K562 (cell line): Measurements from ENCODE around the gene RSU1.

Experiments
- BACH1 ChIP-seq: fragments of 200-800 bp; sonication (Bioruptor generic); IDR thresholded peaks from 2 replicates; pipeline ENCODE4 v1.6.1; 2016; ENCODE audit warnings: missing genetic modification characterization, missing compliant biosample characterization
- BMI1 ChIP-seq: fragments of 150-350 bp; IDR thresholded peaks from 2 replicates; pipeline ENCODE4 v1.6.1; 2014; ENCODE audit warnings: low read length
- ESRRA ChIP-seq: fragments of 450-650 bp; IDR thresholded peaks from 2 replicates; pipeline ENCODE4 v1.6.1; 2014; ENCODE audit warnings: low read depth, mild to moderate bottlenecking, moderate library complexity, borderline replicate concordance
- LCOR ChIP-seq: sonication (generic); formaldehyde crosslinking; IDR thresholded peaks from 2 replicates; pipeline ENCODE4 v1.8.0; 2022; ENCODE audit warnings: mild to moderate bottlenecking, missing genetic modification reagents
- MXI1 ChIP-seq: IDR thresholded peaks from 2 replicates; pipeline ENCODE4 v1.6.1; 2011; ENCODE audit warnings: low read depth, mild to moderate bottlenecking, improper control_type of control experiment, low read length
- NFIC ChIP-seq: fragments of 450-650 bp; IDR thresholded peaks from 2 replicates; pipeline ENCODE4 v1.6.1; 2017; ENCODE audit warnings: mild to moderate bottlenecking, inconsistent platforms
- NR1H2 ChIP-seq: sonication (generic); formaldehyde crosslinking; IDR thresholded peaks from 2 replicates; pipeline ENCODE4 v1.4.0; 2020; ENCODE audit warnings: mild to moderate bottlenecking, missing genetic modification reagents
- PKNOX1 ChIP-seq: fragments of 450-650 bp; IDR thresholded peaks from 2 replicates; pipeline ENCODE4 v1.6.1; 2016
- POLR2AphosphoS5 ChIP-seq: IDR thresholded peaks from 2 replicates; pipeline ENCODE4 v1.6.1; 2011; ENCODE audit warnings: mild to moderate bottlenecking, low read depth, low read length, moderate library complexity; ENCODE audit not compliant: control insufficient read depth, insufficient read depth
- SIN3A ChIP-seq, 2 experiments: fragments of 150-350 bp in 1 of 2; IDR thresholded peaks; 2 replicates each; pipeline ENCODE4 v1.6.1; 2011 to 2016; ENCODE audit warnings: borderline replicate concordance in 2 of 2, low read depth in 2 of 2, low read length in 2 of 2, mild to moderate bottlenecking in 2 of 2, moderate library complexity in 2 of 2; ENCODE audit not compliant: control insufficient read depth in 1 of 2
- ZBTB26 ChIP-seq: fragments of 450-650 bp; formaldehyde crosslinking; IDR thresholded peaks from 2 replicates; pipeline ENCODE4 v1.4.0; 2022; ENCODE audit warnings: missing genetic modification characterization

GRCh38 chr10:16698461-16698860 lies 118.8 kb downstream of the RSU1 start:
- TF ChIP-seq PKNOX1 (no peak), BMI1 (no peak), MXI1 (no peak), ESRRA (no peak), LCOR (CRISPR knock-in tag) (no peak), NR1H2 (no peak), NFIC (no peak), BACH1 (tag) (no peak), ZBTB26 (CRISPR knock-in tag) (no peak), POLR2AphosphoS5 (no peak), SIN3A (IDR thresholded peaks at IDR 0.05; ENCODE audit: borderline replicate concordance in 2 of 2, control insufficient read depth in 1 of 2, low read depth in 2 of 2, low read length in 2 of 2) (no peak)
